ENCODE data around the gene NMNAT2. TPM values are rescaled to one million over a fixed set of nuclear protein-coding genes. Genes with fewer than 3 reads are reported as not detected.

NMNAT2 gene
- total and polyA plus RNA-seq, 2 experiments from 2014 or later = 0.12 TPM; not detected in 1

DNA sequence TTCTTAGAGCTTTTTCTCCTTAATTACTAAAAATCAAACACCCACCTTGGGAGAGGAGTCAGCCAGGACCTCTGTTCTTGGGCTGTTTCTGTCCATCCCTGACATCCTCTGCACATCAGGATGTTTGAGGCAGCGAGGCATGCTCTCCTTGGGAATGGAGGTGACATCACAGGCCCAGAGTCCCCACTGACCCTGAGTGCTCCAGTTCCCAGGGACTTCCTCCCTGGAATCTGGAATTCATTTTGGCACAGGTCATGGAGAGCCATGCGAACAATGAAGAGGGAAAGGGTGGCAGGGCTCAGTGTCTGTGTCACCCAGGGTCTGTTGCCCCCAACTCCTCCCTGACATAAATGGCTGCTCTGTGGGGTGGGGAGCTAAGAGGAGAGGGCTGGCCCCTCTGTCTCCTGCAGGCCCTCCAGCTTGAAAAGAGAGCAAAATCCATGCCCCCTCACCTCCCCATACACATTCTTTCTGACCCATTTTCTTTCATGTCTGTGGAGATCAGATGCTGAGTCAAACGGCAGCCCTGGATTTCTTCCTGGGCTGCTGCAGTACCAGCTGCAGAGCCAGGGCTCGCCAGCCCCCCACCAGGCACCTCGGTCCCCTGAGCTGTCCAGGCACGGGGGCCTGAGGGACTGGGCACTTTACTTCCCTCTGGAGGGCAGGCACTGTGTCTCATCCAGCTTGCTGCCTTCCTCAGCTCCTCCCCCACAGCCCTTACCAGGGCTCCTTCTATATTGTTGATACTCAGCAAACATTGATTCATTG is 102.0 kb downstream of the NMNAT2 start:
- Histone ChIP-seq H3K4me1 (ENCODE audit: low read depth) (no peaks in the 10 kb centered on the region), H3K27ac (no peak overlapping the region), H3K27me3 (no peaks in the 10 kb centered on the region), H3K9me3 (ENCODE audit: low read depth) (no peaks in the 10 kb centered on the region), H3K36me3 (no peaks in the 10 kb centered on the region), H3K4me3 (no peak overlapping the region)
- TF ChIP-seq, protein P1, sequence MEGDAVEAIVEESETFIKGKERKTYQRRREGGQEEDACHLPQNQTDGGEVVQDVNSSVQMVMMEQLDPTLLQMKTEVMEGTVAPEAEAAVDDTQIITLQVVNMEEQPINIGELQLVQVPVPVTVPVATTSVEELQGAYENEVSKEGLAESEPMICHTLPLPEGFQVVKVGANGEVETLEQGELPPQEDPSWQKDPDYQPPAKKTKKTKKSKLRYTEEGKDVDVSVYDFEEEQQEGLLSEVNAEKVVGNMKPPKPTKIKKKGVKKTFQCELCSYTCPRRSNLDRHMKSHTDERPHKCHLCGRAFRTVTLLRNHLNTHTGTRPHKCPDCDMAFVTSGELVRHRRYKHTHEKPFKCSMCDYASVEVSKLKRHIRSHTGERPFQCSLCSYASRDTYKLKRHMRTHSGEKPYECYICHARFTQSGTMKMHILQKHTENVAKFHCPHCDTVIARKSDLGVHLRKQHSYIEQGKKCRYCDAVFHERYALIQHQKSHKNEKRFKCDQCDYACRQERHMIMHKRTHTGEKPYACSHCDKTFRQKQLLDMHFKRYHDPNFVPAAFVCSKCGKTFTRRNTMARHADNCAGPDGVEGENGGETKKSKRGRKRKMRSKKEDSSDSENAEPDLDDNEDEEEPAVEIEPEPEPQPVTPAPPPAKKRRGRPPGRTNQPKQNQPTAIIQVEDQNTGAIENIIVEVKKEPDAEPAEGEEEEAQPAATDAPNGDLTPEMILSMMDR (IDR thresholded peaks at IDR 0.05; ENCODE audit: low read depth, low read length) = no peak
- DNase-seq (ENCODE audit: low read depth in 1 of 2, low spot score in 1 of 2) = no peak

DNA sequence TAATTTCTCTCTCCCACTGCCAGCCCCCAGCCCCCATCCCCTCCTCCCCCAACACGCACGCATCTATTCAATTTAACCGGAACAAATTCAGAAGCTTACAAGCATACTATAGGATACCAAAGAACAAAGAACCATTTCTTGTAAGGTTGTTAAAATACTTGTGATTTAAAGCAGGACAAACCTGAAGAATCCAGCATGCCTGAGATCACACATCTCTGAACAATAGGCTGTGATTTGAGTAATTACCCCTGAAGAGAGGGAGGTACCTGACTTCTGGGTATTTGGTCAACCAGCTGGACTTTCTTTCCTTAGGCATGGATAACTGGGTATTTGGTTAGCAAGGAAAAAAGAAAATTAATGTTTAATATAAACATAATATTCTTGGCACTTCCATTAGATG is 105.1 kb downstream of the NMNAT2 start:
- H3K27ac ChIP-seq = no peak overlapping the region
- TF ChIP-seq, protein P1 (IDR thresholded peaks at IDR 0.05; ENCODE audit: low read depth, low read length) = no peak
- no peaks in the 10 kb centered on the region for H3K4me1 ChIP-seq (ENCODE audit: low read depth)
- H3K36me3 ChIP-seq = no peaks in the 10 kb centered on the region
- H3K27me3 ChIP-seq = no peaks in the 10 kb centered on the region
- no peaks in the 10 kb centered on the region for H3K9me3 ChIP-seq (ENCODE audit: low read depth)
- no peak for DNase-seq (ENCODE audit: low read depth in 1 of 2, low spot score in 1 of 2)
- H3K4me3 ChIP-seq = no peak overlapping the region

GRCh38 chr1:183310753-183311479 is 107.3 kb downstream of the NMNAT2 start:
- Histone ChIP-seq H3K4me3 (no peak overlapping the region), H3K27me3 (no peaks in the 10 kb centered on the region), H3K9me3 (ENCODE audit: low read depth) (no peaks in the 10 kb centered on the region), H3K4me1 (ENCODE audit: low read depth) (no peaks in the 10 kb centered on the region), H3K27ac (no peak overlapping the region), H3K36me3 (no peaks in the 10 kb centered on the region)
- TF ChIP-seq, protein P1 (IDR thresholded peaks at IDR 0.05; ENCODE audit: low read depth, low read length) = no peak
- no peak for DNase-seq (ENCODE audit: low read depth in 1 of 2, low spot score in 1 of 2)

GRCh38 chr1:183308719-183309118 is 109.5 kb downstream of the NMNAT2 start:
- no peak overlapping the region for H3K27ac ChIP-seq
- H3K9me3 ChIP-seq (ENCODE audit: low read depth) = no peaks in the 10 kb centered on the region
- H3K4me3 ChIP-seq = no peak overlapping the region
- no peak for DNase-seq (ENCODE audit: low read depth in 1 of 2, low spot score in 1 of 2)
- TF ChIP-seq, protein P1 (IDR thresholded peaks at IDR 0.05; ENCODE audit: low read depth, low read length) = no peak
- H3K27me3 ChIP-seq = no peaks in the 10 kb centered on the region
- peaks cover 6% of the 10 kb centered on the region for H3K4me1 ChIP-seq (ENCODE audit: low read depth)
- H3K36me3 ChIP-seq = no peaks in the 10 kb centered on the region

GRCh38 chr1:183306317-183307042 is 111.7 kb downstream of the NMNAT2 start:
- H3K27me3 ChIP-seq = no peaks in the 10 kb centered on the region
- no peak overlapping the region for H3K4me3 ChIP-seq
- H3K36me3 ChIP-seq = no peaks in the 10 kb centered on the region
- TF ChIP-seq, protein P1 (IDR thresholded peaks at IDR 0.05; ENCODE audit: low read depth, low read length) = peak; percentile 32
- DNase-seq (ENCODE audit: low read depth in 1 of 2, low spot score in 1 of 2) = peak in 1 of 2 donors; percentile 30
- peaks cover 6% of the 10 kb centered on the region for H3K4me1 ChIP-seq (ENCODE audit: low read depth)
- H3K9me3 ChIP-seq (ENCODE audit: low read depth) = no peaks in the 10 kb centered on the region
- H3K27ac ChIP-seq = no peak overlapping the region

All from cardiac muscle cell (in vitro differentiated cells and primary cell).